Trophoblast cell (in vitro differentiated cells and primary cell): ENCODE data around the gene SRRM5.
A peak's percentile ranks its signal among the peaks of the same experiment; 100 is the strongest.

Experiments
- DNase-seq, 2 donors: peaks; one replicate each; pipeline ENCODE4 v3.0.0-alpha.2; 2016
- H2AFZ ChIP-seq: 2 replicates; pipeline ENCODE4 v1.6.1; 2013; ENCODE audit warnings: low read length, moderate library complexity, mild to moderate bottlenecking; ENCODE audit not compliant: insufficient read depth, poor library complexity
- H2AK5ac ChIP-seq: 2 replicates; pipeline ENCODE4 v1.6.1; 2013; ENCODE audit warnings: mild to moderate bottlenecking, low read length
- H2BK120ac ChIP-seq: 2 replicates; pipeline ENCODE4 v1.6.1; 2013; ENCODE audit warnings: low read length, mild to moderate bottlenecking, moderate library complexity; ENCODE audit not compliant: insufficient read depth, poor library complexity
- H2BK12ac ChIP-seq: 2 replicates; pipeline ENCODE4 v1.6.1; 2013; ENCODE audit warnings: mild to moderate bottlenecking, low read length, moderate library complexity
- H2BK5ac ChIP-seq: 2 replicates; pipeline ENCODE4 v1.6.1; 2013; ENCODE audit warnings: low read length, low read depth, moderate library complexity, mild to moderate bottlenecking; ENCODE audit not compliant: poor library complexity
- H3K14ac ChIP-seq: 2 replicates; pipeline ENCODE4 v1.6.1; 2013; ENCODE audit warnings: mild to moderate bottlenecking, low read length
- H3K18ac ChIP-seq: 2 replicates; pipeline ENCODE4 v1.6.1; 2013; ENCODE audit warnings: mild to moderate bottlenecking, low read length
- H3K23ac ChIP-seq: 2 replicates; pipeline ENCODE4 v1.6.1; 2013; ENCODE audit warnings: low read length
- H3K27ac ChIP-seq: 2 replicates; pipeline ENCODE4 v1.5.1; 2013; ENCODE audit warnings: low read depth, mild to moderate bottlenecking, inconsistent platforms, low read length, moderate library complexity
- H3K27me3 ChIP-seq: 2 replicates; pipeline ENCODE4 v1.6.1; 2013; ENCODE audit warnings: inconsistent platforms, mild to moderate bottlenecking, low read length, moderate library complexity; ENCODE audit not compliant: insufficient read depth
- H3K36me3 ChIP-seq, 2 experiments: 1 replicate in 1 of 2; 2 replicates in 1 of 2; pipeline ENCODE4 v1.6.1; 2013; ENCODE audit warnings: low read length in 2 of 2, mild to moderate bottlenecking in 2 of 2, moderate library complexity in 1 of 2; ENCODE audit not compliant: insufficient read depth in 2 of 2, control insufficient read depth in 1 of 2
- H3K4ac ChIP-seq: 2 replicates; pipeline ENCODE4 v1.6.1; 2013; ENCODE audit warnings: low read depth, mild to moderate bottlenecking, low read length, moderate library complexity
- H3K4me1 ChIP-seq, 2 experiments: 1 replicate in 1 of 2; 2 replicates in 1 of 2; pipeline ENCODE4 v1.6.1; 2013; ENCODE audit warnings: low read length in 2 of 2, mild to moderate bottlenecking in 2 of 2, moderate library complexity in 1 of 2; ENCODE audit not compliant: insufficient read depth in 2 of 2, control insufficient read depth in 1 of 2
- H3K4me2 ChIP-seq: 2 replicates; pipeline ENCODE4 v1.6.1; 2013; ENCODE audit warnings: inconsistent platforms, mild to moderate bottlenecking, low read length, moderate library complexity
- H3K4me3 ChIP-seq: 2 replicates; pipeline ENCODE4 v1.5.1; 2013; ENCODE audit warnings: mild to moderate bottlenecking, low read depth, low read length, inconsistent platforms
- H3K79me1 ChIP-seq: one replicate; pipeline ENCODE4 v1.6.1; 2013; ENCODE audit warnings: low read length
- H3K79me2 ChIP-seq: 2 replicates; pipeline ENCODE4 v1.6.1; 2013; ENCODE audit warnings: low read length, mild to moderate bottlenecking; ENCODE audit not compliant: control insufficient read depth, insufficient read depth, poor library complexity
- H3K9ac ChIP-seq: 2 replicates; pipeline ENCODE4 v1.6.1; 2013; ENCODE audit warnings: mild to moderate bottlenecking, low read length
- H3K9me3 ChIP-seq: 2 replicates; pipeline ENCODE4 v1.6.1; 2013; ENCODE audit warnings: low read depth, mild to moderate bottlenecking, control low read depth, inconsistent platforms, low read length; ENCODE audit not compliant: insufficient read depth
- H4K12ac ChIP-seq: 2 replicates; pipeline ENCODE4 v1.6.1; 2013; ENCODE audit warnings: low read depth, mild to moderate bottlenecking, low read length, moderate library complexity
- H4K8ac ChIP-seq: 2 replicates; pipeline ENCODE4 v1.6.1; 2013; ENCODE audit warnings: low read depth, mild to moderate bottlenecking, low read length, moderate library complexity
- H4K91ac ChIP-seq: one replicate; pipeline ENCODE4 v1.6.1; 2013; ENCODE audit warnings: low read depth, mild to moderate bottlenecking, low read length, moderate library complexity
- WGBS: extraction: QIAGEN DNeasy Blood & Tissue Kit; methylation state at CpG from one replicate; pipeline ENCODE4 v1.1.7; 2013; ENCODE audit warnings: missing lambda C conversion rate; ENCODE audit not compliant: insufficient read length, insufficient coverage; ENCODE audit errors: extremely low coverage; 5-methylcytosine and 5-hydroxymethylcytosine counted together

SRRM5 gene

DNA sequence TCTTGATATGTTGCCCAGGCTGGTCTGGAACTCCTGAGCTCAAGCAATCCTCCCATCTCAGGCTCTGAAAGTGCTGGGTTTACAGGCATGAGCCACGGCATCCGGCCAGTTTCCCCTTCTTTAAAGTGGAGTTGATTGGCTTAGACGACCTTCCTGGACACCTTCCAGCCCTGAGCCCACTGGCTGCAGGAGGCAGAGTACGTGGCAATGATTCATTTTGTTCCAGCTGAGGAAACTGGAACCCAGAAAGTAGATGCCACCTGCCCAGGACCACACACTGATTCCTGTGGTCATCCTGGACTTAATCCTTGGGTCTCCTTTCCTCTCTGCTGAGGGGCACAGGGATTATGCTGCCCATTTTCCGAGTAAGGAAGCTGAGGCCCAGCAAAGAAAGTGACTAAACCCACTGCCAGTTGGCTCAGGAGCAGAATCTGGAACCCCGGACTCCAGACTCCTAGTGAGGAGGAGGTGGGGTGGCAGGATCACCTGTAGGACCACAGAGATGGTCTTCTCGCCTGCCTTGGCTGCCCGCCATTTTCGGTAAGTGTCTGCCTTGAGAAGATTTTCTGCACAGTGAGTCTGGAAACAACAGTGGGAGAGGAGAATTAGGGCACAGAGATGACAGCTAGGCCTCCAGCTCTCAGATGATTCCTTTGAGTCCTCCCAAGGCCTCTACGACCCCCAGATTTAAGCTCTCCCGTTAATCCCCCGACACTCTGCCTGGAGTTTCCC is 37.3 kb upstream of the SRRM5 start:
- Histone ChIP-seq H3K79me2 (peaks cover 4% of the 10 kb centered on the region), H4K12ac (peak overlapping the region; percentile 66), H3K18ac (peak overlapping the region; percentile 27), H2BK120ac (no peak overlapping the region), H4K91ac (peak overlapping the region; percentile 54), H2BK12ac (no peak overlapping the region), H3K27me3 (no peaks in the 10 kb centered on the region), H3K4ac (peak overlapping the region; percentile 54), H3K79me1 (peaks cover 4% of the 10 kb centered on the region), H3K27ac (no peak overlapping the region), H2BK5ac (no peak overlapping the region), H3K36me3 (peaks cover 2 to 9% of the 10 kb centered on the region in 2 experiments), H2AK5ac (peak overlapping the region; percentile 4), H2AFZ (no peak overlapping the region), H3K9ac (peak overlapping the region; percentile 96), H4K8ac (peak overlapping the region; percentile 64), H3K23ac (no peak overlapping the region), H3K4me2 (peak overlapping the region; percentile 87), H3K4me3 (peak overlapping the region; percentile 98), H3K4me1 (peaks cover 3 to 10% of the 10 kb centered on the region in 2 experiments), H3K14ac (peak overlapping the region; percentile 36), H3K9me3 (no peaks in the 10 kb centered on the region)
- no CpG with 5 or more reads among the region's 12 CpGs for WGBS
- DNase-seq, result no peak

DNA sequence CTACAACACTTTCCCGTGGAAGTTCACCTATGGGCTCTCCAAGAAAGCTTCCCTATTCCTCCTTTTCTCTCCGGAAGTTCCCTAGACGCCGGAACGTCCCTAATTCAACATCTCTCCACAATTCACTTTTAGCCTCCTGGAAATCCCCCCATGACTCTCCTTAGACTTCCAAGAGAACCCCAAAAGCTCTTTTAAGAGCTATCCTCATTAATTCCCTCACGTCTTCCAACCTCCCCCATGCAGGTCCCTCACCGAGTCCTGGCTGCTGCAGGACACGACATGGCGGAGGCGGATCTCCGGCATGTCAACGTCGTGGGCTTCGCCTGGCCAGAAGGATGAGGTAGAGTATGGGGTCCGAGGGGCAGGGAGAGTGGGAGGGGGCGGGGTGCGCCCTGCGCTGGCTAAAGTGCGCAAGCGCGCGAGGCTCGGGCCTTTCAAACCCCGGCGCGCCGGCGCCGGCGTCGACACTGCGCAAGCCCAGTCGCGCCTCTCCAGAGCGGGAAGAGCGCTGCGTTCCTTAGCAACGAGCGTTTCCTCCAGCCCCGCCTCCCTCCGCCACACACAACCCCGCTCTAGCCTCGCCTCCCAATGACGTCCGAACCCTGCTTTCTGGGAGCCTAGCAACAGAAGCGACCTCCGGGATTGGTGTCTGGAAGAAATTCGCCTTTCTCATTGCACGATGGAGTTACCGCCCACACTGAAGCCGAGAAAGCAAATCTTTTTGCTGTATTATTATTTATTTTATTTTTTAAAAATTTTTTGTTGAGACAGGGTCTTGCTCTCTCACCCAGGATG is 36.5 kb upstream of the SRRM5 start, which contains the start of the genes PINLYP and XRCC1:
PINLYP (plus strand) TSS at position 646 of the 795 bp plus-strand sequence. CDS start 1,391 bp downstream, outside the sequence.
XRCC1 (minus strand) TSS at position 372 of the 795 bp plus-strand sequence; CDS start at position 303, 69 bp downstream.
- Histone ChIP-seq H2AFZ (peak within 1 kb of the TSS; percentile 73), H3K79me1 (peaks cover 6% of the 10 kb centered on the region), H3K9ac (peak within 1 kb of the TSS; percentile 96), H3K27me3 (no peaks in the 10 kb centered on the region), H4K8ac (peak within 1 kb of the TSS; percentile 87), H3K9me3 (no peaks in the 10 kb centered on the region), H3K79me2 (peaks cover 4% of the 10 kb centered on the region), H2BK5ac (peak within 1 kb of the TSS; percentile 10), H3K18ac (peak within 1 kb of the TSS; percentile 52), H4K91ac (peak within 1 kb of the TSS; percentile 54), H3K14ac (peak within 1 kb of the TSS; percentile 36), H3K27ac (no peak within 1 kb of the TSS), H3K4me1 (peaks cover 3 to 10% of the 10 kb centered on the region in 2 experiments), H4K12ac (peak within 1 kb of the TSS; percentile 66), H3K36me3 (peaks cover 2 to 9% of the 10 kb centered on the region in 2 experiments), H2BK120ac (peak within 1 kb of the TSS; percentile 5), H2BK12ac (no peak within 1 kb of the TSS), H3K4me2 (peak within 1 kb of the TSS; percentile 87), H3K23ac (no peak within 1 kb of the TSS), H3K4ac (peak within 1 kb of the TSS; percentile 54), H3K4me3 (peak within 1 kb of the TSS; percentile 98), H2AK5ac (peak within 1 kb of the TSS; percentile 7)
- DNase-seq, result peak; percentile 99
- WGBS, result no CpG with 5 or more reads among the region's 51 CpGs

DNA sequence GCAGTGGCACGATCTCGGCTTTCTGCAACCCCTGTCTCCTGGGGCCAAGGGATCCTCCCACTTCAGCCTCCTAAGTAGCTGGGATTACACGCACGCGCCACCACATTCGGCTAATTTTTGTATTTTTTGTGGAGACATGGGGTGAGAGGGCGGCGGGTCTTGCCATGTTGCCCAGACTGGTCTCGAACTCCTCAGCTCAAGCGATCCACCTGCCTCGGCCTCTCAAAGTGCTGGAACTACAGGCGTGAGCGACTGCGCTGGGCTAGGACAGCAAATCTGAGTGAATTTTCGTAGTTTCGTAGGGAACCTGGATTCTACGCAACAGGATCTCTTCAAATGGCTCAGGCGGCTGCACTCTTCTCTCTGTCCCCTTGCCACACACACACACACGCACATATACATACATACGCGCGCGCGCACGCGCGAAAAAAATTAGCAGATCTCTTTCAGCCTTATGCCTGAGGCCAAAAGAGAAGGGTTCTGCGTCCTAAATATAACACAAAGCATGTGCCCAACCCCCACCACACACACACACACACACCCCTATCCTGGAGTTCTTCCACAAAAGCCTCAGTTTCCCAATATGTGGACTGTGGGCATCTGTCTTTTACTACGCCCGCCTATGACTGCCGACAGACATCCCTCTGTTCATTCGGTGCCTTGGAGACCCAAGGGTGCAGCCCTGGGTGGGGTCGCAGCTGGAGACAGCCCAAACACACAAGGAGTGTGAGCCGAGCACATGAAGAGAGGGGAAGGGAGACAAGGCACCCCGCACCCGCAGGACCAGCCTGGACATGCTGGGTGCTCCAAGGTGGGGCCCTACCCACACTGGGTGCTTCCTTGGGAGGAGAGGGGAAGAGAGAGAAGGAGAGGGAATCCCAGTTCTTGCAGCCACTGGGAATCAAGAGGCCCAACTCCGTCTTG is 35.7 kb upstream of the SRRM5 start:
- Histone ChIP-seq H2AK5ac (peak overlapping the region; percentile 7), H3K27ac (no peak overlapping the region), H3K79me2 (peaks cover 4% of the 10 kb centered on the region), H3K4me3 (peak overlapping the region; percentile 63), H3K23ac (no peak overlapping the region), H3K9ac (no peak overlapping the region), H3K9me3 (no peaks in the 10 kb centered on the region), H3K79me1 (peaks cover 6% of the 10 kb centered on the region), H3K4me1 (peaks cover 3 to 13% of the 10 kb centered on the region in 2 experiments), H2BK12ac (no peak overlapping the region), H4K8ac (peak overlapping the region; percentile 87), H2BK120ac (no peak overlapping the region), H3K4ac (peak overlapping the region; percentile 23), H3K18ac (no peak overlapping the region), H2AFZ (peak overlapping the region; percentile 73), H3K36me3 (peaks cover 2 to 9% of the 10 kb centered on the region in 2 experiments), H4K91ac (peak overlapping the region; percentile 41), H3K14ac (no peak overlapping the region), H3K27me3 (no peaks in the 10 kb centered on the region), H4K12ac (peak overlapping the region; percentile 54), H2BK5ac (peak overlapping the region; percentile 3), H3K4me2 (peak overlapping the region; percentile 64)
- WGBS, result no CpG with 5 or more reads among the region's 37 CpGs
- DNase-seq, result peak; percentile 23 to 60

DNA sequence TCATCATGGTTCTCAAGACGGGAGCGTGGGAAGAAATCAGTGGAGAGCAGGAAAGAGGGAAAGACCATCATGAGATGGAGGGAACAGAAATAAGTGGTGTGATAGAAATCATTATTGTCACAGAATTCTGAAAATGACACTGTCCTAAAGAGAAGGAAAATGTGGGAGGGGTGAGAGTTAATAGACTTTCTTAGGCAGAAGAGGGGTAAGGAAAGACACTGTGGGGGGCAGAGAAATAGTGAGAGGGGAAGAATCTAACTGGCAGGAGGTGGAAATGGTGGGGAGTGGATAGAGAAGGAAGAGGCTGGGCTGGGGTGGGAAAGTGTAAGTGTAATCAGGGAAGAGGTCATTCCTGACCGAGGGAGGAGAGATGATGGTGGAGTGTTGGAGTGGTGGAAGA is 33.1 kb upstream of the SRRM5 start:
- no peak overlapping the region for H3K14ac ChIP-seq
- DNase-seq, result no peak
- H4K91ac ChIP-seq, result no peak overlapping the region
- no peaks in the 10 kb centered on the region for H3K36me3 ChIP-seq
- H3K4ac ChIP-seq, result no peak overlapping the region
- H3K79me1 ChIP-seq, result peaks cover 6% of the 10 kb centered on the region
- H3K9me3 ChIP-seq, result peaks cover 1% of the 10 kb centered on the region
- no peak overlapping the region for H2BK12ac ChIP-seq
- no peak overlapping the region for H4K12ac ChIP-seq
- H3K27me3 ChIP-seq, result no peaks in the 10 kb centered on the region
- no peak overlapping the region for H3K9ac ChIP-seq
- peaks cover 3 to 13% of the 10 kb centered on the region in 2 experiments for H3K4me1 ChIP-seq
- no peak overlapping the region for H2BK5ac ChIP-seq
- H3K18ac ChIP-seq, result no peak overlapping the region
- no peak overlapping the region for H3K4me3 ChIP-seq
- WGBS, result 86% methylated on average over 1 of the region's 3 CpGs
- H3K4me2 ChIP-seq, result no peak overlapping the region
- H3K79me2 ChIP-seq, result peaks cover 4% of the 10 kb centered on the region
- H2BK120ac ChIP-seq, result no peak overlapping the region
- H3K23ac ChIP-seq, result no peak overlapping the region
- H3K27ac ChIP-seq, result no peak overlapping the region
- no peak overlapping the region for H2AFZ ChIP-seq
- H2AK5ac ChIP-seq, result no peak overlapping the region
- H4K8ac ChIP-seq, result no peak overlapping the region
